PC-3 (cell line): ENCODE data around the gene TTC7B. TPM values are rescaled to one million over a fixed set of nuclear protein-coding genes. Genes with fewer than 3 reads are reported as not detected.

ENCODE experiments used
- ATAC-seq: fragments of 200-7000 bp; cut with Tn5 transposase; 2 replicates; pipeline ENCODE4 v1.9.1; 2020; ENCODE audit warnings: mild to moderate bottlenecking, moderate library complexity
- BruUV-seq: library from RNA; stranded (reverse); fragments of 400-500 nt; replicated peaks from 2 replicates; lab custom pipeline; 2021; lab: Mats Ljungman, UMichigan
- CTCF ChIA-PET: fragments of 300-600 bp; sonication (Branson Sonifier 250); formaldehyde crosslinking; loops from one replicate; lab custom pipeline; 2022; ENCODE audit warnings: antibody characterized with exemption; lab: Charles Lee
- POLR2A ChIA-PET: fragments of 300-600 bp; sonication (Branson Sonifier 250); formaldehyde crosslinking; loops from one replicate; lab custom pipeline; 2022; ENCODE audit warnings: antibody characterized with exemption; ENCODE audit not compliant: unreplicated experiment; lab: Charles Lee
- DNase-seq: peaks from one replicate; pipeline ENCODE4 v3.0.0-alpha.2; 2015
- H2AFZ ChIP-seq: fragments of 300-600 bp; sonication (generic); 2 replicates; pipeline ENCODE4 v1.6.0; 2016; ENCODE audit warnings: antibody characterized with exemption, low read length
- H3F3A ChIP-seq: fragments of 300-600 bp; sonication (generic); one replicate; pipeline ENCODE4 v1.6.0; 2017; ENCODE audit warnings: antibody characterized with exemption, low read length, control low read depth, mild to moderate bottlenecking; ENCODE audit not compliant: unreplicated experiment
- H3K27ac ChIP-seq: fragments of 300-600 bp; sonication (generic); 2 replicates; pipeline ENCODE4 v1.5.1; 2016; ENCODE audit warnings: mild to moderate bottlenecking, low read length
- H3K27me3 ChIP-seq: fragments of 300-600 bp; sonication (generic); 2 replicates; pipeline ENCODE4 v1.6.1; 2016; ENCODE audit warnings: low read length, mixed read lengths
- H3K36me3 ChIP-seq: fragments of 300-600 bp; sonication (generic); 2 replicates; pipeline ENCODE4 v1.6.1; 2016; ENCODE audit warnings: low read depth, mixed run types, low read length, mixed read lengths
- H3K4me1 ChIP-seq: fragments of 300-600 bp; sonication (generic); 2 replicates; pipeline ENCODE4 v1.5.1; 2016; ENCODE audit warnings: low read length; ENCODE audit not compliant: insufficient read depth
- H3K4me2 ChIP-seq: fragments of 300-600 bp; sonication (generic); 2 replicates; pipeline ENCODE4 v1.6.0; 2016; ENCODE audit warnings: low read length
- H3K4me3 ChIP-seq: fragments of 300-600 bp; sonication (generic); 2 replicates; pipeline ENCODE4 v1.5.1; 2016; ENCODE audit warnings: mild to moderate bottlenecking, low read length, mixed read lengths
- H3K79me2 ChIP-seq: fragments of 300-600 bp; sonication (generic); 2 replicates; pipeline ENCODE4 v1.6.1; 2017; ENCODE audit warnings: low read length, mixed read lengths
- H3K9ac ChIP-seq: fragments of 300-600 bp; sonication (generic); 2 replicates; pipeline ENCODE4 v1.6.0; 2016; ENCODE audit warnings: mild to moderate bottlenecking, low read length
- H3K9me2 ChIP-seq: fragments of 300-600 bp; sonication (generic); replicated peaks from 2 replicates; pipeline ENCODE4 v1.6.1; 2016; ENCODE audit warnings: mixed run types, low read length, mixed read lengths
- H3K9me3 ChIP-seq: fragments of 300-600 bp; sonication (generic); 2 replicates; pipeline ENCODE4 v1.6.1; 2016; ENCODE audit warnings: low read length, mixed read lengths
- H4K20me1 ChIP-seq: fragments of 300-600 bp; sonication (generic); 2 replicates; pipeline ENCODE4 v1.6.1; 2016; ENCODE audit warnings: low read length, mixed read lengths
- EZH2 ChIP-seq: fragments of 300-600 bp; sonication (generic); IDR thresholded peaks from one replicate; pipeline ENCODE4 v1.6.1; 2017; ENCODE audit warnings: antibody characterized with exemption, mild to moderate bottlenecking, low read length; ENCODE audit not compliant: unreplicated experiment
- EZH2phosphoT487 ChIP-seq: fragments of 300-600 bp; sonication (generic); IDR thresholded peaks from 2 replicates; pipeline ENCODE4 v1.6.1; 2018; ENCODE audit warnings: mild to moderate bottlenecking, antibody characterized with exemption, low read length, borderline replicate concordance
- intact Hi-C: fragments of 100-400 bp; cut with micrococcal nuclease; formaldehyde crosslinking; loops from 2 replicates; pipeline ENCODE4 v1.9.0; 2023
- total RNA-seq: library from RNA; depleted of rRNA; stranded (reverse); fragments of >200 nt; gene quantifications from 2 replicates; pipeline ENCODE4 v1.2.3, GENCODE V29; 2014
- TF ChIP-seq, protein P1 (sequence below): fragments of 300-600 bp; sonication (generic); conservative IDR thresholded peaks from 2 replicates; pipeline ENCODE4 v1.5.1; 2017; ENCODE audit warnings: antibody characterized with exemption, low read depth, mild to moderate bottlenecking, low read length

The TTC7B gene
- total RNA-seq, 1 experiment from 2014 or later: 45.6 TPM

DNA sequence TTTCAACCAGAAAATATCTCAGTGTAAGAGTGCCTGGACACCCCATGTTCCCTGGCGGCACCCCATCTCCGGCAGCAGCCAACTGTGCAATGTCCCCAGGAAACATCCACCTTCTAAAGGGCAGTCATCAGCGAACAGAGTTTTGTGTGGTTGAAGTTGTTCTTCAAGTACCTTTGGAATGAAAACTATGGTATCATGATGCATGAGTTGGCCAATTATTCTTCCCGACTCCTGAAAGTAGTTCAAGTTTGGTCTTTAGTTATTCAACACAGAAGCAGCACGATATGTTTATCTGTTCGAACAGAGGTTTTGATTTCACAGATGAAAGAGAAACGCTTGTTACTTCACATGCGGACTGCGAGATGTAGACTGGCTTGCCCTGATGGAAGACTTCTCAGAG is 21.1 kb upstream of the TTC7B start:
- Histone ChIP-seq H4K20me1 (no peaks in the 10 kb centered on the region), H3K9me2 (no peaks in the 10 kb centered on the region), H3K27ac (no peak overlapping the region), H3K9ac (no peak overlapping the region), H3K79me2 (no peaks in the 10 kb centered on the region), H3K27me3 (no peaks in the 10 kb centered on the region), H3K4me3 (no peak overlapping the region), H2AFZ (no peak overlapping the region), H3K36me3 (no peaks in the 10 kb centered on the region), H3F3A (no peaks in the 10 kb centered on the region), H3K9me3 (no peaks in the 10 kb centered on the region), H3K4me1 (0 out of 2 replicates have a peak, but pooled peaks cover 5% of the 10 kb centered on the region), H3K4me2 (no peak overlapping the region)
- BruUV-seq: no TSS peak
- TF ChIP-seq, protein P1, sequence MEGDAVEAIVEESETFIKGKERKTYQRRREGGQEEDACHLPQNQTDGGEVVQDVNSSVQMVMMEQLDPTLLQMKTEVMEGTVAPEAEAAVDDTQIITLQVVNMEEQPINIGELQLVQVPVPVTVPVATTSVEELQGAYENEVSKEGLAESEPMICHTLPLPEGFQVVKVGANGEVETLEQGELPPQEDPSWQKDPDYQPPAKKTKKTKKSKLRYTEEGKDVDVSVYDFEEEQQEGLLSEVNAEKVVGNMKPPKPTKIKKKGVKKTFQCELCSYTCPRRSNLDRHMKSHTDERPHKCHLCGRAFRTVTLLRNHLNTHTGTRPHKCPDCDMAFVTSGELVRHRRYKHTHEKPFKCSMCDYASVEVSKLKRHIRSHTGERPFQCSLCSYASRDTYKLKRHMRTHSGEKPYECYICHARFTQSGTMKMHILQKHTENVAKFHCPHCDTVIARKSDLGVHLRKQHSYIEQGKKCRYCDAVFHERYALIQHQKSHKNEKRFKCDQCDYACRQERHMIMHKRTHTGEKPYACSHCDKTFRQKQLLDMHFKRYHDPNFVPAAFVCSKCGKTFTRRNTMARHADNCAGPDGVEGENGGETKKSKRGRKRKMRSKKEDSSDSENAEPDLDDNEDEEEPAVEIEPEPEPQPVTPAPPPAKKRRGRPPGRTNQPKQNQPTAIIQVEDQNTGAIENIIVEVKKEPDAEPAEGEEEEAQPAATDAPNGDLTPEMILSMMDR: no peak
- TF ChIP-seq EZH2phosphoT487 (no peak), EZH2 (no peak)
- ATAC-seq (no peak), DNase-seq (no peak)
- CTCF ChIA-PET: no interaction called here
- intact Hi-C loops: no loop called here
- POLR2A ChIA-PET: no interaction called here

GRCh38 chr14:90836692-90837063 is 20.4 kb upstream of the TTC7B start:
- no peaks in the 10 kb centered on the region for H3K79me2 ChIP-seq
- no peak overlapping the region for H3K27ac ChIP-seq
- TF ChIP-seq, protein P1: no peak
- TF ChIP-seq EZH2phosphoT487 (no peak), EZH2 (no peak)
- no TSS peak for BruUV-seq
- H4K20me1 ChIP-seq: no peaks in the 10 kb centered on the region
- intact Hi-C loops: no loop called here
- no peaks in the 10 kb centered on the region for H3F3A ChIP-seq
- no peaks in the 10 kb centered on the region for H3K36me3 ChIP-seq
- no peaks in the 10 kb centered on the region for H3K9me3 ChIP-seq
- H3K9ac ChIP-seq: no peak overlapping the region
- 0 out of 2 replicates have a peak, but pooled peaks cover 5% of the 10 kb centered on the region for H3K4me1 ChIP-seq
- no peaks in the 10 kb centered on the region for H3K27me3 ChIP-seq
- ATAC-seq: no peak
- H3K9me2 ChIP-seq: no peaks in the 10 kb centered on the region
- no peak for DNase-seq
- H3K4me3 ChIP-seq: no peak overlapping the region
- CTCF ChIA-PET: interaction anchor here (0.6 kb wide), 1 partner anchor 175 kb away, joined by 3 read pairs; no protein-coding TSS in a partner anchor
- POLR2A ChIA-PET: no interaction called here
- no peak overlapping the region for H2AFZ ChIP-seq
- H3K4me2 ChIP-seq: no peak overlapping the region

- TF ChIP-seq EZH2: no peak
- TF ChIP-seq, protein P1: no peak
- TF ChIP-seq EZH2phosphoT487: no peak
- ChIA-PET POLR2A (no interaction called here), CTCF (no interaction called here)
- Histone ChIP-seq H4K20me1 (no peaks in the 10 kb centered on the region), H3K9ac (no peak overlapping the region), H3K79me2 (no peaks in the 10 kb centered on the region), H3K4me1 (peaks cover 10% of the 10 kb centered on the region), H3K27me3 (no peaks in the 10 kb centered on the region), H3K36me3 (no peaks in the 10 kb centered on the region), H3F3A (no peaks in the 10 kb centered on the region), H3K9me3 (no peaks in the 10 kb centered on the region), H2AFZ (no peak overlapping the region), H3K4me3 (no peak overlapping the region), H3K27ac (no peak overlapping the region), H3K4me2 (no peak overlapping the region), H3K9me2 (no peaks in the 10 kb centered on the region)
- no peak for ATAC-seq
- DNase-seq: no peak
- no TSS peak for BruUV-seq
- intact Hi-C loops: no loop called here
These were observed 15.6 kb upstream of the TTC7B start for GRCh38 chr14:90831821-90832220.
